ENCODE results near the gene APOH. TPM values are rescaled to one million over a fixed set of nuclear protein-coding genes. Genes with fewer than 3 reads are reported as not detected.

Gene APOH
- total RNA-seq, 4 donors from 2014 or later, result 1.1 TPM; not detected in 3

DNA sequence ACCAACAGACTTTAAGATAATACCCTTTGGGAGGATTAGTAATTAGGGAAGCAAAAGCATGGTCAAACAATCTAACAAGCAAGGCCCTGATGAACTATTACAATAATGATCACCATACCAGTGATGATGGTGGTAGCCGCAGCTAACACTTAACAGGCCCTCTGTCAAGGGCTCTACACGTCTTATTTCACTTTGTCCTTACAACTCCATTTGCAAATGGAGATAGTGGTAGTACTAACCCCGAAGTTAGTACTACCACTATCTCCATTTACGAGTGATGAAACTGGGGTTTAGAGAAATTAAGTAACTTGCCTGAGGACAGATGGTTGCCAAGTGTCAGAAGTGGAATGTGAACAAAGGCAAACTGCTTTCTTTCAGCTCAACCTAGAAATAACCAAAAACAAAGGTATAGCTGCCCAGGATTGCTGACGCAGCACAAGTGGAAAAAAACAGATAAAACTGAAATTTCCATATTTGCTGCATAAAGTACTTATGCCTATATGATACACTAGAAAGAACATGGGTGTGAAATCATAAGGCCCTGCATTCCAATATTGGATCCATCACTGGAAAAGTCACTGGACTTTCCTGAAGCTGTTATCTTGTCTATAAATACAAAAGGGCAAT lies 61.9 kb downstream of the APOH start:
- H3K4me1 ChIP-seq, result no peaks in the 10 kb centered on the region
- no peak overlapping the region for H3K27ac ChIP-seq
- H3K27me3 ChIP-seq, result no peaks in the 10 kb centered on the region
- TF ChIP-seq POLR2A (IDR thresholded peaks at IDR 0.05), result no peak
- TF ChIP-seq, protein P1, sequence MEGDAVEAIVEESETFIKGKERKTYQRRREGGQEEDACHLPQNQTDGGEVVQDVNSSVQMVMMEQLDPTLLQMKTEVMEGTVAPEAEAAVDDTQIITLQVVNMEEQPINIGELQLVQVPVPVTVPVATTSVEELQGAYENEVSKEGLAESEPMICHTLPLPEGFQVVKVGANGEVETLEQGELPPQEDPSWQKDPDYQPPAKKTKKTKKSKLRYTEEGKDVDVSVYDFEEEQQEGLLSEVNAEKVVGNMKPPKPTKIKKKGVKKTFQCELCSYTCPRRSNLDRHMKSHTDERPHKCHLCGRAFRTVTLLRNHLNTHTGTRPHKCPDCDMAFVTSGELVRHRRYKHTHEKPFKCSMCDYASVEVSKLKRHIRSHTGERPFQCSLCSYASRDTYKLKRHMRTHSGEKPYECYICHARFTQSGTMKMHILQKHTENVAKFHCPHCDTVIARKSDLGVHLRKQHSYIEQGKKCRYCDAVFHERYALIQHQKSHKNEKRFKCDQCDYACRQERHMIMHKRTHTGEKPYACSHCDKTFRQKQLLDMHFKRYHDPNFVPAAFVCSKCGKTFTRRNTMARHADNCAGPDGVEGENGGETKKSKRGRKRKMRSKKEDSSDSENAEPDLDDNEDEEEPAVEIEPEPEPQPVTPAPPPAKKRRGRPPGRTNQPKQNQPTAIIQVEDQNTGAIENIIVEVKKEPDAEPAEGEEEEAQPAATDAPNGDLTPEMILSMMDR (IDR thresholded peaks at IDR 0.05), result no peak
- no peaks in the 10 kb centered on the region for H3K36me3 ChIP-seq
- no peak overlapping the region for H3K4me3 ChIP-seq
- H3K9me3 ChIP-seq, result no peaks in the 10 kb centered on the region
- no peak for DNase-seq

DNA sequence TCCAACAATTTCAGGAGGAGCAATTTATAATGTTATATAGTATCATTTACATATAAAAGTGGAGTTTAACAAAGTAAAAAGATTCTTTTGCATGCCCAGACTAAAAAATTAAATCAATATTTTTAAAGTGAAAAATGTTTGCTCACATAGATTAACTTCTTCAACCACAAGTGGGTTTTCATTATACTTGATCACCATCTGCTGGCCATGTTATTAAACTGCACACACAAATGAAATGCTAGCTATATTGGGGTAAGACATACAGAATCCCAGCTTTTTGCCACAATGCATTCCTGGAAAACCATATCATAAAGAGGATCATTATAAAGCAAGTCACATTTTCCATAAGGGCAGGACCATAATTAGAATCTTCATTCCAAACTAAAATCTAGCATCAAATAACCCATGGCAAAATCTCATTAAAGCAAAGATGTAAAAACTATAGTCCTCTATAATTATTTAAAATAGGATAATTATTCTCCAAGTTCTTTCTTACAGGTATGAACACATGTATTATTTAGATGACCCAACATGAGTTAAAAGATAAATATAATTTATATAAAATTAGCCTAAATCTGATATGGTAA lies 63.6 kb downstream of the APOH start:
- TF ChIP-seq, protein P1 (IDR thresholded peaks at IDR 0.05), result peak; percentile 9 to 89 (median 82)
- TF ChIP-seq POLR2A (IDR thresholded peaks at IDR 0.05), result no peak
- no peak overlapping the region for H3K4me3 ChIP-seq
- DNase-seq, result no peak
- no peaks in the 10 kb centered on the region for H3K27me3 ChIP-seq
- H3K9me3 ChIP-seq, result no peaks in the 10 kb centered on the region
- no peak overlapping the region for H3K27ac ChIP-seq
- no peaks in the 10 kb centered on the region for H3K36me3 ChIP-seq
- H3K4me1 ChIP-seq, result no peaks in the 10 kb centered on the region

Small RNAs within 50 kb of the gene (small RNA-seq; reads per million reads assigned to genes)
- gene RNA5SP444, result 0 reads per million in 2 donors

Other genes with a start within 250 kb of the APOH start
- 10 to 100 TPM in 1 of 4 donors, 1 to 10 TPM in 2, under 1 TPM in 1; 0.53 to 41.3 (median 5.7) TPM for gene CEP112, start 37.3 kb downstream of the APOH start, total RNA-seq
- gene PRKCA, start 73.2 kb upstream of the APOH start, total RNA-seq, result 10 to 100 TPM; 32.2 to 47.0 (median 43.5) TPM